OCI-LY3 (cell line): Measurements from ENCODE around the gene TMIGD1.

Source experiments
- H2AFZ ChIP-seq: fragments of 200-600, 300-600 bp; shearing (Covaris generic); 2 replicates; pipeline ENCODE4 v1.6.0; 2014; ENCODE audit warnings: antibody characterized with exemption, low read depth, low read length
- H3K27ac ChIP-seq: fragments of 200-600, 300-600 bp; sonication (generic); 2 replicates; pipeline ENCODE4 v1.5.1; 2014; ENCODE audit warnings: mild to moderate bottlenecking, low read length, moderate library complexity, mixed read lengths
- H3K27me3 ChIP-seq: fragments of 200-600, 300-600 bp; sonication (generic); 2 replicates; pipeline ENCODE4 v1.6.1; 2014; ENCODE audit warnings: low read depth, low read length, mixed read lengths
- H3K36me3 ChIP-seq: fragments of 200-600, 300-600 bp; sonication (generic); replicated peaks from 2 replicates; pipeline ENCODE3; 2014; ENCODE audit warnings: low read depth, low read length, mixed read lengths
- H3K4me1 ChIP-seq: fragments of 300-600, 200-600 bp; sonication (generic); 2 replicates; pipeline ENCODE4 v1.6.1; 2014; ENCODE audit warnings: low read length, mixed read lengths
- H3K4me2 ChIP-seq: fragments of 200-600, 300-600 bp; sonication (generic); 2 replicates; pipeline ENCODE4 v1.6.1; 2014; ENCODE audit warnings: low read length, mixed read lengths
- H3K4me3 ChIP-seq: fragments of 300-600, 200-600 bp; sonication (generic); 2 replicates; pipeline ENCODE4 v1.5.1; 2014; ENCODE audit warnings: antibody characterized with exemption, mild to moderate bottlenecking, low read length, moderate library complexity
- H3K79me2 ChIP-seq: fragments of 300-600, 200-600 bp; shearing (Covaris generic); 2 replicates; pipeline ENCODE4 v1.6.1; 2014; ENCODE audit warnings: mild to moderate bottlenecking, low read length, mixed read lengths
- H3K9ac ChIP-seq: fragments of 300-600, 200-600 bp; shearing (Covaris generic); 2 replicates; pipeline ENCODE4 v1.6.0; 2014; ENCODE audit warnings: mild to moderate bottlenecking, low read length, moderate library complexity
- H3K9me3 ChIP-seq: fragments of 200-600, 300-600 bp; shearing (Covaris generic); 2 replicates; pipeline ENCODE4 v1.6.1; 2014; ENCODE audit warnings: low read length, mixed read lengths; ENCODE audit not compliant: insufficient read depth
- H4K20me1 ChIP-seq: fragments of 200-600, 300-600 bp; sonication (generic); 2 replicates; pipeline ENCODE4 v1.6.1; 2016; ENCODE audit warnings: low read length, mixed read lengths; ENCODE audit not compliant: insufficient read depth
- CTCF ChIP-seq: fragments of 200-600, 300-600 bp; sonication (generic); IDR thresholded peaks from 2 replicates; pipeline ENCODE4 v1.5.1; 2014; ENCODE audit warnings: antibody characterized with exemption, low read length, low read depth
- EZH2phosphoT487 ChIP-seq: fragments of 200-600 bp; shearing (Covaris generic); IDR thresholded peaks from 2 replicates; pipeline ENCODE4 v1.6.1; 2018; ENCODE audit warnings: antibody characterized with exemption, mixed run types, low read depth

The TMIGD1 gene

GRCh38 chr17:30333503-30334360, at the start of gene TMIGD1:
TSS of gene TMIGD1 (minus strand) at chr17:30334057. CDS start at chr17:30332133, 1,924 bp downstream.
- no peaks in the 10 kb centered on the region for H3K36me3 ChIP-seq
- TF ChIP-seq EZH2phosphoT487 (no peak), CTCF (no peak)
- H3K4me2 ChIP-seq, result no peak within 1 kb of the TSS
- H3K4me1 ChIP-seq, result peaks cover 13% of the 10 kb centered on the region
- H4K20me1 ChIP-seq, result no peaks in the 10 kb centered on the region
- H3K9me3 ChIP-seq, result no peaks in the 10 kb centered on the region
- no peaks in the 10 kb centered on the region for H3K79me2 ChIP-seq
- no peak within 1 kb of the TSS for H3K4me3 ChIP-seq
- peaks cover 1% of the 10 kb centered on the region; the same call in 1 of the 2 replicates for H3K27me3 ChIP-seq
- H3K9ac ChIP-seq, result no peak within 1 kb of the TSS
- no peak within 1 kb of the TSS for H3K27ac ChIP-seq
- no peak within 1 kb of the TSS for H2AFZ ChIP-seq

- Histone ChIP-seq H3K9me3 (no peaks in the 10 kb centered on the region), H3K4me3 (no peak overlapping the region), H4K20me1 (peaks cover 13% of the 10 kb centered on the region; the same call in 1 of the 2 replicates), H3K27me3 (peaks cover 8% of the 10 kb centered on the region), H3K36me3 (peaks cover 4% of the 10 kb centered on the region), H3K4me1 (peaks cover 21% of the 10 kb centered on the region), H3K4me2 (no peak overlapping the region), H3K27ac (no peak overlapping the region), H3K79me2 (no peaks in the 10 kb centered on the region), H2AFZ (no peak overlapping the region), H3K9ac (no peak overlapping the region)
- no peak for TF ChIP-seq CTCF
- TF ChIP-seq EZH2phosphoT487, result no peak
Measured at GRCh38 chr17:30382345-30382744, 48.5 kb upstream of the TMIGD1 start.

GRCh38 chr17:30381340-30381659, 47.4 kb upstream of the TMIGD1 start:
- Histone ChIP-seq H2AFZ (no peak overlapping the region), H3K27me3 (peaks cover 11% of the 10 kb centered on the region), H3K4me2 (0 out of 2 replicates have a peak overlapping the region, but pooled peaks have one; percentile 93), H3K79me2 (no peaks in the 10 kb centered on the region), H3K9me3 (no peaks in the 10 kb centered on the region), H3K36me3 (peaks cover under 1% of the 10 kb centered on the region), H3K9ac (no peak overlapping the region), H3K27ac (no peak overlapping the region), H4K20me1 (peaks cover 13% of the 10 kb centered on the region; the same call in 1 of the 2 replicates), H3K4me3 (no peak overlapping the region), H3K4me1 (peaks cover 21% of the 10 kb centered on the region)
- TF ChIP-seq CTCF (no peak), EZH2phosphoT487 (no peak)

GRCh38 chr17:30380643-30381339, 46.9 kb upstream of the TMIGD1 start:
- H3K9me3 ChIP-seq, result no peaks in the 10 kb centered on the region
- peak overlapping the region; percentile 93 for H3K4me2 ChIP-seq
- TF ChIP-seq CTCF, result no peak
- no peak for TF ChIP-seq EZH2phosphoT487
- H3K9ac ChIP-seq, result 0 out of 2 replicates have a peak overlapping the region, but pooled peaks have one; percentile 72
- H4K20me1 ChIP-seq, result peaks cover 13% of the 10 kb centered on the region; the same call in 1 of the 2 replicates
- peaks cover 21% of the 10 kb centered on the region for H3K4me1 ChIP-seq
- H3K27ac ChIP-seq, result no peak overlapping the region
- H3K4me3 ChIP-seq, result peak overlapping the region; percentile 85
- no peaks in the 10 kb centered on the region for H3K79me2 ChIP-seq
- peaks cover 13% of the 10 kb centered on the region for H3K27me3 ChIP-seq
- H2AFZ ChIP-seq, result no peak overlapping the region
- H3K36me3 ChIP-seq, result no peaks in the 10 kb centered on the region
